ENCODE measurements around the gene SLC27A4. TPM values are rescaled to one million over a fixed set of nuclear protein-coding genes. Genes with fewer than 3 reads are reported as not detected.

SLC27A4 gene
- total and polyA plus RNA-seq, 9 donors: 4.8 to 22.4 (median 10.8) TPM

DNA sequence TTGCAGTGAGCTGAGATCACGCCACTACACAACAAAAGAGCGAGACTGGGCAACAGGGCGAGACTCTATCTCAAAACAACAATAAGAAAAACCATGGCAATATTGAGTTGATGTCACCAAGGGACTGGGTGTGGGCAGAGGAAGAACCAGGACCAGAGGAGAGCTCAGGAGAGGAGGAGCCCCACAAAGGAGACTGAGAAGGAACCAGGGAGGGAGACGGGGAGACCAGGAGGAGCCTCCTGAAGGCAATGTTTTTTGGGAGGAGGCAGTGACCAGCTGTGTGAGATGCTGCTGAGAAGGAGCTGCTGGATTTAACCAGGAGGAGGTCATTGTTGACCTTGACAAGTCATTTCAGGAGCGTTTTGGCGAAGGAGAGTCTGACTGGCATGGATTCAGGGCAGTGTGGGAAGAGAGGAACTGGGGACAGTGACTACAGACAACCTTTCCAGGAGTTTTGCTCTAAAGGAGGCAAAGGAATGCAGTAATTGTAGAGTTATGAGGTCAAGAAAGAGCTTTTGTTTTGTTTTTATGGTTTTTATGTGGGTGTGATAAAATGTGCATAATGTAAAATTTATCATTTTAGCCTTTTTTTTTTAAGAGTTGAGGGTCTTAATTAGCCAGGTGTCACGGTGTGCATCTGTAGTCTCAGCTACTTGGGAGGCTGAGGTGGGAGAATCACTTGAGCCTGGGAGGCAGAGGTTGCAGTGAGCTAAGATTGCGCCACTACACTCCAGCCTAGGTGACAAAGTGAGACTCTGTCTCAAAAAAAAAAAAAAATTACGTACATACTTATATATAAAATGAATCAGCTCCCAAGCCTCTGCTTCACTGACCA lies 36.0 kb upstream of the SLC27A4 start:
- Histone ChIP-seq H3K36me3 (no peaks in the 10 kb centered on the region), H3K4me1 (ENCODE audit: insufficient read depth) (no peaks in the 10 kb centered on the region), H3K4me3 (no peak overlapping the region), H3K9me3 (no peaks in the 10 kb centered on the region), H3K27ac (no peak overlapping the region), H3K27me3 (no peaks in the 10 kb centered on the region)
- no peak for DNase-seq
- WGBS, 3 donors: 35 to 47% (median 38%) methylated on average over 9 of the region's 9 CpGs
- TF ChIP-seq POLR2A (IDR thresholded peaks at IDR 0.05) (no peak), EP300 (IDR thresholded peaks at IDR 0.05) (no peak)
- TF ChIP-seq, protein P1, sequence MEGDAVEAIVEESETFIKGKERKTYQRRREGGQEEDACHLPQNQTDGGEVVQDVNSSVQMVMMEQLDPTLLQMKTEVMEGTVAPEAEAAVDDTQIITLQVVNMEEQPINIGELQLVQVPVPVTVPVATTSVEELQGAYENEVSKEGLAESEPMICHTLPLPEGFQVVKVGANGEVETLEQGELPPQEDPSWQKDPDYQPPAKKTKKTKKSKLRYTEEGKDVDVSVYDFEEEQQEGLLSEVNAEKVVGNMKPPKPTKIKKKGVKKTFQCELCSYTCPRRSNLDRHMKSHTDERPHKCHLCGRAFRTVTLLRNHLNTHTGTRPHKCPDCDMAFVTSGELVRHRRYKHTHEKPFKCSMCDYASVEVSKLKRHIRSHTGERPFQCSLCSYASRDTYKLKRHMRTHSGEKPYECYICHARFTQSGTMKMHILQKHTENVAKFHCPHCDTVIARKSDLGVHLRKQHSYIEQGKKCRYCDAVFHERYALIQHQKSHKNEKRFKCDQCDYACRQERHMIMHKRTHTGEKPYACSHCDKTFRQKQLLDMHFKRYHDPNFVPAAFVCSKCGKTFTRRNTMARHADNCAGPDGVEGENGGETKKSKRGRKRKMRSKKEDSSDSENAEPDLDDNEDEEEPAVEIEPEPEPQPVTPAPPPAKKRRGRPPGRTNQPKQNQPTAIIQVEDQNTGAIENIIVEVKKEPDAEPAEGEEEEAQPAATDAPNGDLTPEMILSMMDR (IDR thresholded peaks at IDR 0.05): no peak
- intact Hi-C loops (cut with DNase I): no loop called here

DNA sequence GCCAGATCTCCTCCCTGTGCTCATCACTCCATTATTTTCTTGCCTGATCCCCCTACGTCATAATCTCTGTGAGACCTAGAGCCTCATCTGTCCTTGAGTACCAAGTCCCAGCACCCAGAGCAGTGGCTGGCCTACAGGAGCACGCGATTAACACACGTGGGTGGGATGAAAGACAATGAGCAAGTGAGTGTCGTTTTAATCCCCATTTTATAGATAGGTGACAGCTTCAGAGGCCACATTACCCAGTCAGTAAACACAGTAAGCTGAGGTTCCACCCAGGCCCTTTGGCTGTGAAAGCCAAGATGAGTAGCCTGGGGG lies 35.4 kb upstream of the SLC27A4 start:
- TF ChIP-seq, protein P1 (IDR thresholded peaks at IDR 0.05): no peak
- TF ChIP-seq POLR2A (IDR thresholded peaks at IDR 0.05) (no peak), EP300 (IDR thresholded peaks at IDR 0.05) (no peak)
- Histone ChIP-seq H3K27ac (no peak overlapping the region), H3K4me1 (ENCODE audit: insufficient read depth) (no peaks in the 10 kb centered on the region), H3K27me3 (no peaks in the 10 kb centered on the region), H3K9me3 (no peaks in the 10 kb centered on the region), H3K36me3 (no peaks in the 10 kb centered on the region), H3K4me3 (no peak overlapping the region)
- DNase-seq: no peak
- intact Hi-C loops (cut with DNase I): no loop called here
- 26 to 38% (median 35%) methylated on average over 5 of the region's 5 CpGs for WGBS, 3 donors

- DNase-seq: no peak
- H3K36me3 ChIP-seq: no peaks in the 10 kb centered on the region
- TF ChIP-seq EP300 (IDR thresholded peaks at IDR 0.05): no peak
- TF ChIP-seq POLR2A (IDR thresholded peaks at IDR 0.05): no peak
- TF ChIP-seq, protein P1 (IDR thresholded peaks at IDR 0.05): no peak
- WGBS, 3 donors: 89 to 92% (median 91%) methylated on average over 16 of the region's 16 CpGs
- no peak overlapping the region for H3K4me3 ChIP-seq
- intact Hi-C loops (cut with DNase I): no loop called here
- no peak overlapping the region for H3K27ac ChIP-seq
- H3K4me1 ChIP-seq (ENCODE audit: insufficient read depth): no peaks in the 10 kb centered on the region
- H3K9me3 ChIP-seq: no peaks in the 10 kb centered on the region
- H3K27me3 ChIP-seq: no peaks in the 10 kb centered on the region
Measured at GRCh38 chr9:128309551-128309950, 30.8 kb upstream of the SLC27A4 start.

GRCh38 chr9:128310461-128310860 lies 29.9 kb upstream of the SLC27A4 start:
- no peak for DNase-seq
- H3K27me3 ChIP-seq: no peaks in the 10 kb centered on the region
- no peaks in the 10 kb centered on the region for H3K36me3 ChIP-seq
- TF ChIP-seq, protein P1 (IDR thresholded peaks at IDR 0.05): no peak
- TF ChIP-seq EP300 (IDR thresholded peaks at IDR 0.05) (no peak), POLR2A (IDR thresholded peaks at IDR 0.05) (no peak)
- no peaks in the 10 kb centered on the region for H3K4me1 ChIP-seq (ENCODE audit: insufficient read depth)
- no peak overlapping the region for H3K27ac ChIP-seq
- 80 to 88% (median 87%) methylated on average over 10 of the region's 10 CpGs for WGBS, 3 donors
- intact Hi-C loops (cut with DNase I): no loop called here
- no peaks in the 10 kb centered on the region for H3K9me3 ChIP-seq
- H3K4me3 ChIP-seq: no peak overlapping the region

Measured in ovary (tissue), 9 donors.